IPS-18c (cell line): Measurements from ENCODE around the gene GAS7.

Experiments
- H3K4me3 ChIP-seq: 2 replicates; pipeline ENCODE4 v1.7.0; 2013; ENCODE audit warnings: low read depth, mild to moderate bottlenecking, low read length, moderate library complexity; ENCODE audit not compliant: insufficient read depth
- H3K9me3 ChIP-seq: one replicate; pipeline ENCODE4 v1.6.1; 2013; ENCODE audit warnings: mild to moderate bottlenecking, low read length, moderate library complexity; ENCODE audit not compliant: control insufficient read depth, insufficient read depth

The GAS7 gene

DNA sequence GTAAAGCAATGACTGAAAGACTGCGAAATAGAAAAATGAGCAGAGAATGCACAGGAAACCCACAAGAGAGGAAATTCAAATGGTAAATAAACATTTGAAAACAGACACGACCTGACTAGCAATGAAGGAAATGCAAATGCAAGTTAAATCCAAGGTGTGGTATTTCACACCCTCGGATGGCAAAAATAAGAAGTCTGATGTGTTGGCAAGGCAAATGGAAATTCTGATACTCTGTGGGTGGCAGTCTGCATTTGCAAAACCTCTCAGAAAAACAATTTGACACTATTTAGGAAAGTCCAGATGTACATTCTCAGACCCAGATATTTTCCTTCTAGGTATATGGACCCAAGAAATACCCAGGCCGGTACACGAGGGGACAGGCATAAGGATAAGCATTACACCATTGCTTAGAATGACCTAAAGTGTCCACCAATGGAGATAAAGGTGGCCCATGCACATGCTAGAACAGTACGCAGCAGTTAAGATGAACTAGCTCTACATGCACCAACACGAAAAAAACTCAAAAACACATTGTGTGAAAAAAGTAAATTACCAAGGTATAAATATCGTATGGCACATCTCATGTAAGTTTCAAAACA, 116.7 kb downstream of the GAS7 start:
- Histone ChIP-seq H3K4me3 (no peak overlapping the region), H3K9me3 (no peaks in the 10 kb centered on the region)

DNA sequence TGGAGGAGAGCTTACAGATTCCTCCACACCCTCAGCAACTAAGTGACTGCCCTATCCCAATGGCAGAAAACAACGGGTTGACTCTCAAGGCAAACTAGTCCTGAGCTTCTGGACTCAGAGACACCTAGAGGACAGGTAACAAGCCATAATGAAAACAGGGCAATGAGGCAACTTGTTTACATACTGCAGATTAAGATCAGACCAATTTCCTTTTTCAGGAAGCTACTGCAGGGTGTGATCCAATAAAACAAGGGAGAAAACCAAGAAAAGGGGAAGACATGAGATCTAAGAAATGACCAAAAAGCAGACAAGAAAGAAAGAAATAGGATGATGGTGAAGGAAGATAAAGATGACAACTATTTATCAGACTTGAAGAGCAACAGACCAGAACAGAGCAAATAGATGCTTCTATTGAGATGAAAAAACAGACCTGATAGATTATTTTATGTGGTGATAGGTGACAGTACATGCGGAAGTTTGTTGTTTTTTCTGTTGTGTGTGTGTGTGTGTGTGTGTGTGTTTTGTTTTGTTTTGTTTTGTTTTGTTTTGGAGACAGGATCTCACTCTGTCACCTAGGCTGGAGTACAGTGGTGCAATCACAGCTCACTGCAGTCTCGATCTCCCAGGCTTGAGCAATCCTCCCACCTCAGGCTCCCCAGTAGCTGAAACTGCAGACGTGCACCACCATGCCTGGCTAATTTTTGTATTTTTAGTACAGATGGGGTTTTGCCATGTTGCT, 120.7 kb downstream of the GAS7 start:
- Histone ChIP-seq H3K9me3 (no peaks in the 10 kb centered on the region), H3K4me3 (no peak overlapping the region)

DNA sequence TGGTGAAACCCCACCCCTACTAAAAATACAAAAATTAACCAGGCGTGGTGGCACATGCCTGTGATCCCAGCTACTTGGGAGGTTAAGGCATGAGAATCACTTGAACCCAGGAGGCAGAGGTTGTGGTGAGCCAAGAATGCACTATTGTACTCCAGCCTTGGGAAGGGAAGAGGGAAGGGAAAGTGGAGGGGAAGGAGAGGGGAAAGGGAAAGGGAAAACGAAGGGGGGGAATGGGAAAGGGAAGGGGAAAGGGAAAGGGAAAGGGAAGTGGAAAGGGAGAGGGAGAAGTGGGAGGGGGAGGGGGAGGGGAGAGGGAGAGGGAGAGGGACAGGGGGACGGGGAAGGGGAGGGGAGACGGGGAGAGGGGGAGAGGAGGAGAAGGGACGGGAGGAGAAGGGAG, 122.5 kb downstream of the GAS7 start:
- Histone ChIP-seq H3K9me3 (no peaks in the 10 kb centered on the region), H3K4me3 (no peak overlapping the region)

DNA sequence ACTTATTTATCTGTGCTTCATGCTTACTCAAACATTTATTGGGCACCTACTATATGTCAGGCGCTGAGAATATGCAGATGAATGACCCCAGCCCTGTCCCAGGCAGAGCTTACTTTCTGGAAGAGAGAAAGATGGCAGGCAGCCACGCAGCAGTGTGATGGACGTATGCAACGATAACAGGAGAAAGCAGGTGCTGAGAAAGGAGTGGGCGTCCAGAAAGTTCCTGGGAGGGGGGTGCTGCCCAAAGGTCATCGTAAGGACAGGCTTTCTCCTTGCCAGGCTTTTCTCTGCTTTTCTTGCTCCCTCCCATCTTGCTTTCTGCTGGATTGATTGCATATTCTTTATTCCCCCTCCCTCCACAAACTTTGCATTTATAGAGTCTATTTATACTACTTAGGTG, 124.5 kb downstream of the GAS7 start:
- Histone ChIP-seq H3K9me3 (no peaks in the 10 kb centered on the region), H3K4me3 (no peak overlapping the region)

DNA sequence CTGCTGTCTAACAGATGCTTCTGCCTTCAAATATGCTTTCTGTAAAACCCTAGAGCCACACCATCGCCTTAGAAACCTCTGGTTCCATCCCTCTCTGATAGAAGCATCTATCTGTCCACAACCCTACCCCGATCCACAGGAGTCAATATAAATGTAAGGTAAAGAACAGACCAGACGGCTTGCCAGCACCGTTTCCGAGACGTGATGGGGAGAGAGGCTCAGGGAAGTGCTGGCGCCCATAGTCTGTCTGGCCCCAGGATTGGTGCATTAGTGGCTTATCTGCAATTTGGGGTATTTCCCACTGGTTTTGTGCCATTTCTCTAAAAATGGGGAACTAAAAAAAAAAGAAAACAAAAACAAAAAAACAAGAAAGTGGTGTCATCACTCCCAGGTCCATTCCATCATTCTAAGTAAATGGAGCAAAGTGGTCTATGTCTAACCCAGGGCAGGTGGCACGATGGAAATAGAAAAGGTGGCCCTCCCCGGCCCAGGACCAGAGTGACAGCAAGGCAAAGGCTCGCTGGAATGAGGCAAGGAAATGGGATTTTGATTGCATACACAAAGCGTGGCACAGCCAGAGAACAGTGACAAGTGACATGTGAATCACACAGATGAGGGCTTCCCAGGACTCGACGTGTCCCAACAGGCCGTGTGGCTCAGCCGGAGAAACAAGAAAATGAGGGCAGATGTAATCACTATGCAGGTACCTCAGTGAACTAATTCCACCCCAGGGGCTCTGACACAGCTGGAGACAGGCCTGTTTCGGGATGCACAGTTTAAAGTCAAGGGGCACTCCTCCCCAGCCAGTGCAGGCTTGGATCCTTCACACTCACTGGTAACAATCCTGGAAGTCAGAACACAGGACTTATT, 125.6 kb downstream of the GAS7 start:
- no peaks in the 10 kb centered on the region for H3K9me3 ChIP-seq
- no peak overlapping the region for H3K4me3 ChIP-seq

DNA sequence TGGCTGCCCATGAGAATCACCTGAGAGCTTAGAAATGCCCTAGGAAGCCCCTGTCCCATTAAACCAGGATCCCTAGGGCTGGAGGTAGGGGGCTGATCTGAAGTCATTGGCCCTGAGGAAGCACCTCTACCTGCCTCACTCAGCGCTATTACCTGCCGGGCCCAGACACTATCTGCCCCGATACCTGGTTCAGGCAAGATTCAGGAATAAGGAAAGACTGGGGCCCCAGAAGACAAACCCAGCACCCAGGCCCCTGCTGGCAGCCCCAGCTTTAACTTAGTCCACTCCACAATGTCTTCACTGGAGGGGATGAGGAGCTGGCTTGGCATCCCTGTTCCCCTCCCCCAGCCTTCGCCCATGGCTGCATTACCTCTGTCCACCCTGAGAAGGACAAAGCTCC, 126.3 kb downstream of the GAS7 start:
- no peak overlapping the region for H3K4me3 ChIP-seq
- no peaks in the 10 kb centered on the region for H3K9me3 ChIP-seq

DNA sequence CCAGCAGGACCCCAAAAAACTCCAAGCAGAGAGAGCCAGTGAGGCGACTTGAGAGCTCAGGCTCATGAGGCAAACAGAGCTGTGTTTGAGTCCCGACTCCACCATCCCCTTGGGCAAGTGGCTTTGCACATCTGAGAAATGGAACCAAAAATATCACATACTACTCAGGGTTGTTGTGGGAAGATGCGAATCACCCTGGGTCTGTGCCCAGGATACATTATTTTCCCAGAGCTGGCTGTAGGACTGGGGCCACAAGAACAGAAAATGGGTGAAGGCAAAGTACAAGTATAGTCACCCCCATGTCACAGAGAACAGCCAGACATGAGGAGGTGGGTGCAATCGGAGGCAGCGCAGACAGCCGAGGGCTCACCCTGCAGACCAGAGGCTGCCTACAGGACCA, 127.3 kb downstream of the GAS7 start:
- Histone ChIP-seq H3K4me3 (no peak overlapping the region), H3K9me3 (no peaks in the 10 kb centered on the region)

DNA sequence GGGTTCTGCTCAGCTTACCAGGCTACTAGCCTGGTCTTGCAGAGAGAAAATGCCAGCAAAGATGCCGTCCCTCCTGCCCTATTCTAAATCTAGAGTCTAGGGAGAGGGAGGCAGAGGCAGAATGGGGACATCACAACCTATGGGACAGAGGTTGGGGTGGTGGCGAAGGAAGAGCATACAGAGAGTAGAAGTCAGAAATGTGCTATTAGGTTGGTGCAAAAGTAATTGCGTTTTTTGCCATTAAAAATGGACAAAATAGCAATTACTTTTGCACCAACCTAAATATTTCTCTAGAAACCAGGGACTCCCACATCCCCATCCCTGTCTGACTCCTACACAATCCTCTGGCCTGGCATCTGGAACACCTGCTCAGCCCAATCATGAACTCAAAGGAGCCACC, 127.7 kb downstream of the GAS7 start:
- no peaks in the 10 kb centered on the region for H3K9me3 ChIP-seq
- H3K4me3 ChIP-seq = no peak overlapping the region

DNA sequence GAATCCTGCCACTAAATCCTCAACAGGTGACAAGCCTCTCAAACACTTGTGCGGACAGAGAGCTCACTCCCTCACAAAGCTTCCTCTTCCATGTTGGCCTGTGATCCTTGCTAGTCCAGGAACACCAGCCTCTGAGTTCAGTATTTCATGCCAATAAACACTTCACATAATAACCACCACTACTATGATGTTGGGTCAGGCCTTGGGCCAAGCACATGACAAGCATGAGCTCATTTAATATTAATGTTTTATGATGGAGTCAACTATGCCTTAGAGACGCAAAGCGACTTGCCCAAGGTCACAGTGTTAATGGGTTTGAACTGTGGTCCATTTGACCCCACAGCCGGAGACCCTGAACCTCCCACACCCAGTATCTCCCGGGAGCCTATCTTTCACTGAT, 129.1 kb downstream of the GAS7 start:
- peaks cover 2% of the 10 kb centered on the region for H3K9me3 ChIP-seq
- H3K4me3 ChIP-seq = no peak overlapping the region

DNA sequence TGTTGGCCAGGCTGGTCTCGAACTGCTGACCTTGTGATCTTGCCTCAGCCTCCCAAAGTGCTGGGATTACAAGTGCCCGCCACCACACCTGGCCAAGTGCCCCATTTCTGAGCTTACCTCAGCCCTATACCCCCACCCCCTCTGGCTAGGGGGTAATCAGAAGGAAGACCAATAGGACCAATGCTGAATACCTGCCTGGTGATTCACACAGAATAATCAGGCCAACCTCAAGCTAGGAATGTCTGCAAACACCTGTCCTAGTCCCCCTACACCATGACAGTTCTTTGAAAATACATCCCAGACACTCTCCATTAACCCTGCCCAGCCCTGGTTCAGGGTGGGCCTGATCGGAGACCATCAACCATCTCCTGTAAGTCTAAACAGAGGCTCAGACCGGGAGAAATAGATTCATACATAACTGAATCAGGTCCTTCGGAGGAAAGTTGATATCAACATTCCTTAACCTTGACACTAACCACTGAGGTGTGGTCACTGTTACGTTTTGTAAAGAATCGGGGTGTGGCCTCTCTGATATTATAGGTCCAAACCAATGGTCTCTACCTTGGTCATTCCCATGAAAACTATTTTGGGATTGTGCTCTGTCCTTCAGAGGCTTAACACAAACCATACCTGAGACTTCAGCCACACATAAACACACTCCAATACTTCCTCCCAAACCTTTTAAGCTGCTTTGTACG, 130.8 kb downstream of the GAS7 start:
- Histone ChIP-seq H3K4me3 (no peak overlapping the region), H3K9me3 (peaks cover 2% of the 10 kb centered on the region)

DNA sequence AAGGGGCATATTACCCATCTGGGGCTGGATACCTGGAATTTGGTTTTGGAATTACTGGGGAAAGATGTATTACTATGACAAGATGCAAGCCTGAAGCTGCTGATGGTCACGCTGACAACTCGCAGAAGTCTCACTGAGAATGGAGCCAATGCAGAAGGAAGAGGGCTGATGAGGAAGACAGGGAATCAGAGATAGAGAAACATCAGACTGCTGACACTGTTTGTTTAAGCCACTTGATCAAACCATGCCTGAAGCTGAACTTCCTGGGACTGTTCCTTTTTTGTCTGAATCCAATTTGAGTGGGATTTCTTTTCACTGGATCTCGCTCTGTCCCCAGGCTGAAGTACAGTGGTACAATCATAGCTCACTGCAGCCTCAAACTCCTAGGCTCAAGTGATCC, 133.9 kb downstream of the GAS7 start:
- Histone ChIP-seq H3K9me3 (peaks cover 2% of the 10 kb centered on the region), H3K4me3 (no peak overlapping the region)

DNA sequence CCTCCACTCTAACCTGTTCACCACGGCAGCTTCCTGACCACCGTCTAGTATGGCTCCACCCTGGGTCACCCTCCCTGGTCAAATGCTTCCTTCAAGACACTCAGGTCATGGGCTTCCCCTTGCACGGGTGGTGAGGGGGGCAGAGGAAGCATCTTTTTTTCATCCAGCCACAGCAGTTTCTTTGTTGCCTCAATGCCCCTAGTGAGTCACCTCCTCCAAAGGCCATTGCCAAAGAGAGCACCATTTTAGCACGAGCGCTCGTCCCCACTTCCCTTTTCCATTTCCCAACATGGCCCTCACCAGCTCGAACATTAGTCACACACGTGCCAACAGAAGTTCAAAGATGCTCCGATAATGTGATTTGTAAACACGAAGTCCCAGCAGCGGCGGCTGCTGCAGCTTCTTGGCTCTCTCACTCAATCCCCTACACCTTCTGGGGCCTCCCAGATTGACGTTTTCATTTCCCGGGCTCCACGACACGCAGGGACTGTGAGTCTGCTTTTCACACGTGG, 134.6 kb downstream of the GAS7 start:
- Histone ChIP-seq H3K4me3 (no peak overlapping the region), H3K9me3 (peaks cover 2% of the 10 kb centered on the region)

DNA sequence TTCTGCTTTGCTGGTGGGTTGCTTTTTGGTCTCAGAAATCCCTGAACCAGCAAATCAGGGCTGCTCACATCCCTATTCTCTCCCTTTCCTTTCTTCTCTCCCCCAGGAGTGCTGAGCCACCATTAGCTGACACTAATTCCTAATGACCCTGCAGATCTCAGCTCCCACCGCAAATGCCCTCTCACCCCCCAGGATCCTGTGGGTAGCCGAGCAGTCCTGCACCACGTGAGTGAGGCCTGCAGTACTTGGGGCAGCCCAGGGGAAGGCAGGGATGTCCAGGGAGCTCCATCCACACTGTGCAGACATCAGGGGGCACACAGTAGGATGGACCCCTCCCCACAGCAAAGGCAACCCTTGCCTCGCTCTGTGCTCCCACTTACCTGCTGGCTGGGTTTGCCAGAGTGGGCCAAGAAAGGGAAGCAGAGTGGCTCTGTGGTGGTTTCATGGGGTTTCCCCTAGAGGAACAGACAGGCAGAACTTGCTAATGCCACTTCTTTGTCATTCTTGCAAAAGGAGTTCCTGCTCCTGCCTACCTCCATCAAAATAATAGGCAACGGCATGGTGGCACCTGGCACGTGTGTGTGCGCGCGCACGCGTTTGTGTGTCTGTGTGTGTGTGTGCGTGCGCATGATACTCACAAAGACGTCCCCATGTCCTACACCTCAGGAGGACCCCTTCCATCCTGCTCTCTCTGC, 135.6 kb downstream of the GAS7 start:
- Histone ChIP-seq H3K4me3 (no peak overlapping the region), H3K9me3 (peaks cover 2% of the 10 kb centered on the region)

DNA sequence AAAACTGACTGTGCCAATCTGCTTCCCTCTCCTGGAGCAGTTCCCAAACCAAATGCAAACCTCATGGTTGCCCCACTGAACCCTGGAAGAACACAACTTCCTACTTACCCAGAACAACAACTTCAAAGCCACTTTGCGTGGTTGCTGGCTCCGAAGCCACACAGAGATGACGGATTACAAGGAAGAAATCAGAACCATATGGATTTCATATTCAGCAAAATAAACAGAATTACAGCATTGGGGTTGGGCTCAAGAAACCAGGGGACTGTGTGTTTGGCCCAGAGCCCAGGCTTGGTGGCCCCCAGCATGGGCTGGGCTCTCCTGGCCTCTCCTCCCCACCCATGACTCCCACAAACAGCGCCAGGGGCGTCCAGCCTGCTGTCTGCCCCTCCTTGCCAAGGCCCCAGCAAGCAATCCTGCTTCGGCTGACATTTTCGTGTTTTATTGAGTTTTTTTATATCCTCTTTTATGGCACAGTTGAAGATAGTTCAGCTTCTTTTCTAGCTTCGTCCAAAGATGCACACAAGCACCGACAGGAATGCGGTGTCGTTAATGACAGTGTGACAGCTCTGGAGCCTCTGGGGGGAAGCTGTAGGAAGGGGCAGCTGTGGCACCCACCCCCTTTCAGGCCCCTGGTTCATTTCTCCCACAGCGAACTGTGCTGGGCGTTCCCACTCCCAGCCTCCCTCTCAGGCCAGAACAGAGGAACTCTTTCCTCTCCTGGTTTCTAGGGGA, 137.1 kb downstream of the GAS7 start:
- H3K4me3 ChIP-seq = no peak overlapping the region
- H3K9me3 ChIP-seq = peaks cover 2% of the 10 kb centered on the region

DNA sequence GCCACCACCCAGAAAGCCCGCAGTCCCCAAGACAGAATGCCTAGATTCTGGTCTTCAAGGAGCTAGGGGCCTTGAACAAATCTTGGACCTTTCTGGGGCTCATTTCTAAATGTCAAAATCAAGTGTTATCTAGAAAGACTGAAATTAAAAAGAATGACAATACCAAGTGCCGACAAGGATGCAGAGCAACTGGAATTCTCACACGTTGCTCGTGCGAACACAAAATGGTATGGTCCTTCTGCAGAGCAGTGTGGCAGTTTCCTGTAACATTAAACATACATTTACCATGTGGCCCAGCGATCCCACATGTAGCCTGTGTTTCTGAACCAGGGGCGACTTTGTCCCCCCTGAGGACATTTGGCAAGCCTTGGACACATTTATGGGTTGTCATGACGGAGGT, 137.9 kb downstream of the GAS7 start:
- H3K4me3 ChIP-seq = no peak overlapping the region
- H3K9me3 ChIP-seq = peaks cover 2% of the 10 kb centered on the region

DNA sequence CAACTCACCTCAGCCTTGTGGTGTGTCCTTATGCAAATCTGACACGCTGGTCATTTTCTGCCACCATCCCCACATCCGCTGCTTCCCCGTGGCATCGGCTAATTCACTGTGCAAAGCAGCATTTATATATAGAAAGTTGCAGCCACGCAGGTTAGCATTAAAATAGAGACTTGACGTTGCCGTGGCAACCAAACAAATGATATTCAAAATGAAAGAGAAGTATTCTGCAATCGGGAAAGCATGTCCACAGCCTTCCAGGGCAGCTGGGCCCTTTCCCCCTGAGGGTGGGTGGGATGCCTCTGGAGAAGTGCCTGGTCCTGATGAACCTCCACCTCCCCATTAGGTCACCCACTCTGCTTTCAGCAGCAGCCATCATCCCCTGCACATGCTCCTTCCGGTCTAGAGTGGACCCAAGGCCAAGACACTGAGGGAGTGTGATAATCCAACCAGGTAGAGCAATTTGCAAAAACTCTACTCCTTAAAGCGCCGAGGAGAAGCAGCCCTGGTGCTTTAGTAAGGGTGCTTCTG, 138.7 kb downstream of the GAS7 start:
- Histone ChIP-seq H3K9me3 (peaks cover 1% of the 10 kb centered on the region), H3K4me3 (no peak overlapping the region)
